K562 (cell line): ENCODE data around the gene MRPL48. TPM values are rescaled to one million over a fixed set of nuclear protein-coding genes. Genes with fewer than 3 reads are reported as not detected.

Experiments
- ATAC-seq: fragments of 200-7000 bp; cut with Tn5 transposase; 3 replicates; pipeline ENCODE4 v1.9.1; 2020; ENCODE audit warnings: moderate library complexity
- BruUV-seq: library from RNA; stranded (reverse); fragments of 400-500 nt; replicated peaks from 2 replicates; lab custom pipeline; 2021; lab: Mats Ljungman, UMichigan
- CTCF ChIA-PET: fragments of 300-600 bp; formaldehyde crosslinking; extraction: SDS; loops from one replicate; lab custom pipeline; 2021; ENCODE audit warnings: low intra/inter-chr PET ratio; lab: Yijun Ruan, JAX
- POLR2A ChIA-PET: fragments of 300-600, 350-650 bp; sonication (Branson Sonifier 250); formaldehyde crosslinking; extraction: SDS; loops from one replicate; lab custom pipeline; 2021; ENCODE audit warnings: antibody characterized with exemption, inconsistent platforms; lab: Yijun Ruan, JAX
- DNase-seq, 4 experiments: peaks; one replicate each; pipeline versions ENCODE4 v3.0.0 to v3.0.0-alpha.2; 2011 to 2018; ENCODE audit warnings: low spot score in 3 of 4, mixed read lengths in 3 of 4; ENCODE audit errors: extremely low read depth in 1 of 4
- FAIRE-seq: peaks from 2 replicates; lab custom pipeline; 2011; peaks lifted over from hg19 to GRCh38; lab: Jason Lieb, UNC
- H2AFZ ChIP-seq: 2 replicates; pipeline ENCODE4 v1.6.0; 2011; ENCODE audit warnings: low read depth, low read length, control low read depth, inconsistent platforms
- H3K27ac ChIP-seq: fragments of 200-600 bp; 3 replicates; pipeline ENCODE4 v1.8.0; 2011; ENCODE audit warnings: low read depth, mild to moderate bottlenecking, control low read depth, inconsistent platforms, low read length, moderate library complexity, mixed read lengths; ENCODE audit errors: extremely low read depth
- H3K27me3 ChIP-seq, 2 experiments: fragments of 300-600 bp in 1 of 2; 2 replicates in 1 of 2; 3 replicates in 1 of 2; pipeline versions ENCODE4 v1.6.0 to v1.8.0; 2011; ENCODE audit warnings: inconsistent platforms in 2 of 2, low read length in 2 of 2, mild to moderate bottlenecking in 1 of 2, mixed read lengths in 1 of 2, moderate library complexity in 1 of 2; ENCODE audit not compliant: control insufficient read depth in 2 of 2, insufficient read depth in 2 of 2
- H3K36me3 ChIP-seq: fragments of 300-600 bp; 3 replicates; pipeline ENCODE4 v1.8.0; 2011; ENCODE audit warnings: mild to moderate bottlenecking, low read length, inconsistent platforms; ENCODE audit not compliant: control insufficient read depth, insufficient read depth
- H3K4me1 ChIP-seq, 2 experiments: fragments of 200-600 bp in 1 of 2; replicated peaks in 1 of 2; 2 replicates in 1 of 2; 3 replicates in 1 of 2; pipeline versions ENCODE4 v1.5.1 to v1.8.0; 2011; ENCODE audit warnings: inconsistent platforms in 2 of 2, low read length in 2 of 2, mild to moderate bottlenecking in 1 of 2, mixed read lengths in 1 of 2, moderate library complexity in 1 of 2; ENCODE audit not compliant: control insufficient read depth in 2 of 2, insufficient read depth in 2 of 2
- H3K4me2 ChIP-seq: 2 replicates; pipeline ENCODE4 v1.6.1; 2011; ENCODE audit warnings: low read length, control low read depth, inconsistent platforms, mixed read lengths; ENCODE audit not compliant: insufficient read depth
- H3K4me3 ChIP-seq: fragments of 200-600 bp; sonication (generic), shearing (Covaris generic); 2 replicates; pipeline ENCODE4 v1.5.1; 2016; ENCODE audit warnings: control low read depth, inconsistent platforms
- H3K79me2 ChIP-seq: fragments of 200-600 bp; 3 replicates; pipeline ENCODE4 v1.8.0; 2011; ENCODE audit warnings: low read length, inconsistent platforms; ENCODE audit not compliant: control insufficient read depth, insufficient read depth
- H3K9ac ChIP-seq, 2 experiments: 2 replicates each; pipeline versions ENCODE4 v1.6.0 to v1.6.1; 2011; ENCODE audit warnings: low read depth in 2 of 2, low read length in 2 of 2, control low read depth in 1 of 2, inconsistent platforms in 1 of 2, mild to moderate bottlenecking in 1 of 2, mixed read lengths in 1 of 2; ENCODE audit not compliant: insufficient read depth in 1 of 2
- H3K9me1 ChIP-seq: one replicate; pipeline ENCODE4 v1.6.0; 2011; ENCODE audit warnings: inconsistent platforms, mild to moderate bottlenecking, low read length, moderate library complexity; ENCODE audit not compliant: control insufficient read depth, insufficient read depth
- H3K9me3 ChIP-seq: replicated peaks from 2 replicates; pipeline ENCODE4 v1.5.1; 2011; ENCODE audit warnings: low read depth, low read length, inconsistent platforms; ENCODE audit not compliant: control insufficient read depth, insufficient read depth
- H4K20me1 ChIP-seq: replicated peaks from 2 replicates; pipeline ENCODE4 v1.6.1; 2011; ENCODE audit warnings: low read length, inconsistent platforms, mixed read lengths; ENCODE audit not compliant: control insufficient read depth, insufficient read depth
- EP300 ChIP-seq: IDR thresholded peaks from 2 replicates; pipeline ENCODE4 v1.6.1; 2012; ENCODE audit warnings: low read length, improper control_type of control experiment
- KAT7 ChIP-seq: sonication (generic); formaldehyde crosslinking; IDR thresholded peaks from 2 replicates; pipeline ENCODE4 v1.8.0; 2022; ENCODE audit warnings: missing genetic modification reagents, mild to moderate bottlenecking, borderline replicate concordance
- LCOR ChIP-seq: sonication (generic); formaldehyde crosslinking; IDR thresholded peaks from 2 replicates; pipeline ENCODE4 v1.8.0; 2022; ENCODE audit warnings: mild to moderate bottlenecking, missing genetic modification reagents
- NCOA6 ChIP-seq: fragments of 450-650 bp; IDR thresholded peaks from 2 replicates; pipeline ENCODE4 v1.6.1; 2017; ENCODE audit warnings: mild to moderate bottlenecking
- NFE2 ChIP-seq: IDR thresholded peaks from 2 replicates; pipeline ENCODE4 v1.6.1; 2014; ENCODE audit warnings: antibody characterized with exemption, low read depth
- POLR2AphosphoS2 ChIP-seq: IDR thresholded peaks from 2 replicates; pipeline ENCODE4 v1.6.1; 2012; ENCODE audit warnings: low read length, improper control_type of control experiment
- RBM25 ChIP-seq: fragments of 200-400 bp; formaldehyde crosslinking; IDR thresholded peaks from 2 replicates; pipeline ENCODE4 v1.6.1; 2018; ENCODE audit warnings: low read length, low read depth, moderate library complexity; ENCODE audit not compliant: severe bottlenecking
- SMARCA5 ChIP-seq: fragments of 450-650 bp; IDR thresholded peaks from 2 replicates; pipeline ENCODE4 v1.6.1; 2016
- STAT5A ChIP-seq: IDR thresholded peaks from 2 replicates; pipeline ENCODE4 v1.6.1; 2012; ENCODE audit warnings: low read length, inconsistent platforms, borderline replicate concordance
- TEAD4 ChIP-seq, 2 experiments: sonication (generic) in 1 of 2; formaldehyde crosslinking in 1 of 2; IDR thresholded peaks; 2 replicates each; pipeline versions ENCODE4 v1.6.1 to v1.8.0; 2012 to 2022; ENCODE audit warnings: borderline replicate concordance in 1 of 2, inconsistent platforms in 1 of 2, low read length in 1 of 2, mild to moderate bottlenecking in 1 of 2, missing genetic modification reagents in 1 of 2
- ZNF174 ChIP-seq: fragments of 250-450 bp; sonication (Bioruptor Pico); IDR thresholded peaks from 2 replicates; pipeline ENCODE4 v1.4.0; 2020; ENCODE audit warnings: mild to moderate bottlenecking
- ZNF316 ChIP-seq: fragments of 450-650 bp; IDR thresholded peaks from 2 replicates; pipeline ENCODE4 v1.6.1; 2016
- ZNF830 ChIP-seq: fragments of 250-450 bp; sonication (Bioruptor Pico); IDR thresholded peaks from 2 replicates; pipeline ENCODE4 v1.5.0; 2021; ENCODE audit warnings: mild to moderate bottlenecking
- WGBS: fragments of 100-300 bp; shearing (Covaris generic); methylation state at CpG from one replicate; pipeline ENCODE4 v1.1.6; 2016; ENCODE audit warnings: low coverage, mixed read lengths; ENCODE audit not compliant: insufficient coverage; ENCODE audit errors: missing lambda C conversion rate; 5-methylcytosine and 5-hydroxymethylcytosine counted together
- in situ Hi-C: fragments of 300-500 bp; cut with MboI; formaldehyde crosslinking; loops from 4 replicates; pipeline ENCODE4 v1.15.0; 2018; ENCODE audit warnings: inconsistent platforms, mixed read lengths
- intact Hi-C: fragments of 100-400 bp; cut with micrococcal nuclease; formaldehyde crosslinking; loops from 2 replicates; pipeline ENCODE4 v1.14.2; 2022
- polyA plus RNA-seq, 8 experiments: library from polyadenylated mRNA; depleted of rRNA in 4 of 8; stranded (reverse) in 5 of 8; unstranded in 3 of 8; fragments of >200 nt; fragmentation: Nextera tagmentation in 2 of 8; fragmentation: Illumina TruSeq in 1 of 8; extraction: Ambion mirVana in 2 of 8; extraction: Trizol in 1 of 8; gene quantifications; 2 replicates each; pipeline versions ENCODE4 v1.2.1 to v1.2.3, GENCODE V29; 2011 to 2014; ENCODE audit warnings: inconsistent platforms in 1 of 8, missing spikeins in 1 of 8
- total RNA-seq, 7 experiments: library from RNA; depleted of rRNA in 6 of 7; stranded (reverse); fragments of >200 nt in 6 of 7; fragmentation: Illumina TruSeq in 2 of 7; extraction: Trizol in 2 of 7; gene quantifications; 2 replicates each; pipeline versions ENCODE4 v1.2.1 to v1.2.3, GENCODE V29; 2011 to 2021; ENCODE audit warnings: low replicate concordance in 1 of 7
- TF ChIP-seq, protein P1 (sequence below): fragments of 450-650 bp; IDR thresholded peaks from 2 replicates; pipeline ENCODE4 v1.6.1; 2017; ENCODE audit warnings: antibody characterized with exemption

Gene MRPL48
- total and polyA plus RNA-seq, 9 of the 15 experiments (the other 6 are each of a cell fraction or from before 2014, with no cell fraction given), result 66.0 to 237 (median 104) TPM

DNA sequence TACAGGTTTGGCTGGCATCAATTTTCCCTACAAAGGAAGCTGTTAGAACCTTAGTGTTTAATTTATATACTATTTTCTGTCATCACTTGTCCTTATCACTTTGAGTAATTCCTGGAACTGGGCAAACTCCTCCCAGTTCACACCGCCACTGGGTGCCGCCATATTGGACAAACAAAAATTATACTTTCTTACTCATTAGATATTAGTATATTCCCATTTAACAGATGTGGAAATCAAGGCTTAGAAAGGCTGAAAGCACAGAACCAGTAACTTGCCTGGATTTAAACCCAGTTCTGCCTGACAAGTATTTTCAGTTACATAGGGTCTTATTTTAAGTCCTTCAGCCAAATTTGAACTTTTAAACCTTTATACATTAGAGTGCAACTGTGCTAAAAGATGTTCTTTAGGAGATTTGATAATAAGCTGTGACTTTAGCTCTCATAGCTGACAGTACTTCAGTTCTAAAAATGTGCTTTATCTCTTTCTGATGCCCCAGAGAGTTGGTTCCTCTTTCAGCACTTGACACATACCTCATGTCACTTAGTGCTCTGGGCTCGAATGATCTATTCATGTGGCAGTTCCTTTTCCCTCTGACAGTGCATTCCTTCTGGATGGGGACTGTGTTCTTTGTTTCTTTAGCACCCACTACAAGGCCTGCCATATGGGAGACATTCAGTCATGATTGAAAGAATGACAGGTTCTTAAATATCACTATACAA, 63.5 kb downstream of the MRPL48 start (continued):
- peak; percentile 56 for TF ChIP-seq STAT5A
- TF ChIP-seq TEAD4 (IDR thresholded peaks at IDR 0.05; ENCODE audit: low read length), result peak; percentile 41; the same call in 1 of the 2 replicates
- TF ChIP-seq TEAD4 (CRISPR knock-in tag; IDR thresholded peaks at IDR 0.05; ENCODE audit: borderline replicate concordance), result no peak
- no peak for TF ChIP-seq NCOA6
- 0 out of 2 replicates have a peak, but pooled peaks have one; percentile 14 for TF ChIP-seq EP300
- TF ChIP-seq POLR2AphosphoS2, result no peak
- TF ChIP-seq NFE2, result peak; percentile 42; the same call in 1 of the 2 replicates
- no peak for TF ChIP-seq ZNF174
- 0 out of 2 replicates have a peak, but pooled peaks have one; percentile 37 for TF ChIP-seq SMARCA5
- no peak for TF ChIP-seq ZNF830
- peak; percentile 45; the same call in 1 of the 2 replicates for TF ChIP-seq LCOR (CRISPR knock-in tag)
- TF ChIP-seq RBM25, result peak; percentile 94
- 0 out of 2 replicates have a peak, but pooled peaks have one; percentile 39 for TF ChIP-seq KAT7 (CRISPR knock-in tag)

DNA sequence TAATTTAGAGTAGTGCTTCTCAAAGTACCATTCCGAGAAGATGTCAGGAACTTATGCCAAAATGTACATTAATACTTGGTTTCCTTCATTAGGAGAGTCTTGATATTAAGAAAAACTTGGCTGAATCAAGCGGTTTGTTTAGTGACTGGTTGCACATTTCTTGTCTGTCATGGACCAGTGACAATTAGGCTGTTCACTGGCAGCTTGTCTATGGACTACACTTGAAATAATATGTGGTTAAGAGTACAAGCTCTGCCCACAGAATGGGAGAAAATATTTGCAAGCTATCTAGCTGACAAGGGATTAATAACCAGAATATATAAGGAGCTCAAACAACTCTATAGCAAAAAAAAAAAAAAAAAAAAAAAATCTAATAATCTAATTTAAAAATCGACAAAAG, 64.4 kb downstream of the MRPL48 start:
- in situ Hi-C loops, result no loop called here
- H3K27me3 ChIP-seq, result no peaks in the 10 kb centered on the region
- no peaks in the 10 kb centered on the region for H3K9me3 ChIP-seq
- peaks cover 7 to 13% of the 10 kb centered on the region in 2 experiments for H3K4me1 ChIP-seq
- no peak overlapping the region for H3K4me3 ChIP-seq
- no TSS peak for BruUV-seq
- no peak overlapping the region for H3K9ac ChIP-seq
- no peaks in the 10 kb centered on the region for H3K9me1 ChIP-seq
- no peaks in the 10 kb centered on the region for H4K20me1 ChIP-seq
- POLR2A ChIA-PET, result no interaction called here
- peak; percentile 10; the same call in 1 of the 2 replicates for TF ChIP-seq ZNF316
- TF ChIP-seq, protein P1, sequence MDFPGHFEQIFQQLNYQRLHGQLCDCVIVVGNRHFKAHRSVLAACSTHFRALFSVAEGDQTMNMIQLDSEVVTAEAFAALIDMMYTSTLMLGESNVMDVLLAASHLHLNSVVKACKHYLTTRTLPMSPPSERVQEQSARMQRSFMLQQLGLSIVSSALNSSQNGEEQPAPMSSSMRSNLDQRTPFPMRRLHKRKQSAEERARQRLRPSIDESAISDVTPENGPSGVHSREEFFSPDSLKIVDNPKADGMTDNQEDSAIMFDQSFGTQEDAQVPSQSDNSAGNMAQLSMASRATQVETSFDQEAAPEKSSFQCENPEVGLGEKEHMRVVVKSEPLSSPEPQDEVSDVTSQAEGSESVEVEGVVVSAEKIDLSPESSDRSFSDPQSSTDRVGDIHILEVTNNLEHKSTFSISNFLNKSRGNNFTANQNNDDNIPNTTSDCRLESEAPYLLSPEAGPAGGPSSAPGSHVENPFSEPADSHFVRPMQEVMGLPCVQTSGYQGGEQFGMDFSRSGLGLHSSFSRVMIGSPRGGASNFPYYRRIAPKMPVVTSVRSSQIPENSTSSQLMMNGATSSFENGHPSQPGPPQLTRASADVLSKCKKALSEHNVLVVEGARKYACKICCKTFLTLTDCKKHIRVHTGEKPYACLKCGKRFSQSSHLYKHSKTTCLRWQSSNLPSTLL, result no peak
- H3K36me3 ChIP-seq, result peaks cover 18% of the 10 kb centered on the region; the same call in 2 of the 3 replicates
- FAIRE-seq, result no peak
- 90% methylated on average over 3 of the region's 3 CpGs for WGBS
- H3K27ac ChIP-seq, result peak overlapping the region; percentile 72; the same call in 1 of the 3 replicates
- H2AFZ ChIP-seq, result no peak overlapping the region
- H3K4me2 ChIP-seq, result no peak overlapping the region
- intact Hi-C loops, result no loop called here
- H3K79me2 ChIP-seq, result no peaks in the 10 kb centered on the region
- CTCF ChIA-PET, result no interaction called here
- DNase-seq, result no peak
- no peak for ATAC-seq
